GM21825 (cell line): ENCODE measurements around the gene SAYSD1.
A peak's percentile ranks its signal among the peaks of the same experiment; 100 is the strongest.
"Not testable (repeated sequence)": the region's sequence is repeated elsewhere in the genome, so short reads cannot be mapped to it uniquely, and the experiment has no call there.

Experiments
- ATAC-seq: cut with Tn5 transposase; IDR thresholded peaks from one replicate; pipeline ENCODE4 v1.9.1; 2021; ENCODE audit warnings: mild to moderate bottlenecking, moderate library complexity; ENCODE audit not compliant: unreplicated experiment

The SAYSD1 gene, protein sequence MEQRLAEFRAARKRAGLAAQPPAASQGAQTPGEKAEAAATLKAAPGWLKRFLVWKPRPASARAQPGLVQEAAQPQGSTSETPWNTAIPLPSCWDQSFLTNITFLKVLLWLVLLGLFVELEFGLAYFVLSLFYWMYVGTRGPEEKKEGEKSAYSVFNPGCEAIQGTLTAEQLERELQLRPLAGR

DNA sequence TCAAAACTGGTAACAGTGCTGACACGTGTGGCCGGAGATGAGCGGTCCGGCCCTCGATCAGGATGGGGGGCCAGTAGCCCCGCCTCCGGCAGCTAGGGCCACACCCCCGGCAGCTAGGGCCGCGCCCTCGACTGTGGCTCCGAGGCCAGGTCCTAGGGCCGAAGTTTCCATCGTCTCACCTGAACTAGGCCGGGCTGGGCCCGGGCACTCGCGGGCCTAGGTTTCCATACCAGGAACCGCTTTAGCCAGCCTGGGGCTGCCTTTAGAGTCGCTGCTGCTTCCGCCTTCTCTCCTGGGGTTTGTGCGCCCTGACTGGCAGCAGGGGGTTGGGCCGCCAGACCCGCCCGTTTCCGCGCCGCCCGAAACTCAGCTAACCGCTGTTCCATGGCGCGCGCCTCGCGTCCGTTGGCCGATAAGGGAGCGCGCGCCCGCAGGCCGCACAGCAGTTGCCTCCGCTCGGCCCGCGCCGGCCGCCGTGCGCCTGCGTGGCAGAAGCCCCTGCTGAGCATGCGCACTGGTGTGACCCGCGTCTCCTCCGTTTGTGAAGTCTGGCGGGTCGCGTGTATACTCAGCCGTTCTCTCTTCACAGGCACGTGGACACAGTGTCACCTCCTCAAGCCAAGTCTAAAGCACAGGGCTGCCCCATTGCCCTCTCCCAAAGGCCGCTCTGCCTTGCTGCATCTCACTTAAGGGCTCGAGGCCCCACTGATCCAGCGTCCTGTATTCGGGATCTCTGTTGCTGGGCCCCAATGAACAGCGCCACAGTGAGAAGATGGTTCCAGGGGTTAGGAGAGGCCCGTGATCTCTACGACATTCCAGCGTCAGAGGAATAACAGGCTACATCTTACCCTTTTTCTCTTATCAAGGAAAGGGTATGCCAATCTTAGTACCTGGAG lies at the start of gene SAYSD1:
TSS of gene SAYSD1 (minus strand) at position 483 of the 896 bp plus-strand sequence. CDS start at position 386, 97 bp downstream.
- peak; percentile 92 for ATAC-seq

DNA sequence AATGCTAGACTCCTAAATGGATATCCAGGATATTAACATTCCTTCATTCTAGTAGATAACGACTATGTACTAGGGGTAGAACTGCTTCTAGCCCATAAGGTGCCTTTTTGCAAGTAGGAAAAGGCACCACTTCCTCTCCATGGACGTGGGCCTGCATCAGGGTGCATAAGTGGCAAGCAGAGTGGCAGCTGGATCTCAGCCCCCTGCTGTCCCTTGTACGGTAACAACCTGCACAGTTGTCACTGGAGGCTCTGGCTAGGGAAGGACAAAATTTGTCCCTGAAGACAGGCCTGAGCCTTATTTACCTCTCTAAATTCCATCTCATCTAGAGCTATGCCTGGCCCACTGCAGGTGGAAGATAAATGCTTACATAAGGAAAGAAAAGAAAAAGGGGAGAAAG lies 42.5 kb upstream of the SAYSD1 start:
- no peak for ATAC-seq

GRCh38 chr6:39156801-39157200 lies 41.8 kb upstream of the SAYSD1 start:
- ATAC-seq, result no peak

DNA sequence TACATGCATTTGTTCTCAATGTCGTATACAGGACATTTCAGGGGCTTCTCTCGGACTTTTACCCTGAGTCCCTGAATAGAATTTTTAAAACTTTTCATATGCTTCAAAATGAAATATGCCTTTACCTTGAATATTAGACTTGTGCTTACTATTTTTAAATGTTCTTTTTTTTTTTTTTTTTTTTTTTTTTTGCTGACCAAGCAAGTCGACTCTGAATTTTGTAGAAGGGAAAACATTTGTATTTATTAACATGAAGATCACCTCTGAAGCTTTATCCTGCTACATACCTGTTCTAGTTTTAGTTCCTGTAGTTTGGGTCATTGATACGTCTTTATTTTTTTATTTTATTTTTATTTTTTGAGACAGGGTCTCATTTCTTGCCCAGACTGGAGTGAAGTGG lies 39.7 kb upstream of the SAYSD1 start:
- ATAC-seq, result no peak

GRCh38 chr6:39153766-39154397 lies 38.9 kb upstream of the SAYSD1 start:
- ATAC-seq, result no peak

DNA sequence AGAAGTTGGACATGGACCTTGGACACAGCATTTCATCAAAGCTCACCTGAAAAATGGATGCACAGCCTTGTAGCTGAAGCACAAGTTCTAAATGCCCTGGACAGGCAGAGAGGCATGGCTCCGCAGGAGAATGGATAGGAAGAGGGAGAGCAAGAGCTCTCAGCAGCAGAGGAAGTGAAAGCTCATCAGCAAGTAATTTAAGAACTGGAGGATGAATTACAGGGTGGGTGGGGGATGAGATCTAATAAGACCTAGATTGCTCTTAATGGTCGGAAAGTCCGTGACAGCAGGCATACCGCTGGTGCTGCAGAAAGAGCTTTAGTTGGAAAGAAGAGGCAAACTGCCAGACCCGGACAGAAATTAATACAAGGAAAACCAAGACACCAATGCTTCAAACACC lies 37.3 kb upstream of the SAYSD1 start:
- no peak for ATAC-seq

- no peak for ATAC-seq
These were observed 36.2 kb upstream of the SAYSD1 start for GRCh38 chr6:39151211-39151610.

- no peak for ATAC-seq
These were observed 29.6 kb upstream of the SAYSD1 start for GRCh38 chr6:39144481-39145173.

DNA sequence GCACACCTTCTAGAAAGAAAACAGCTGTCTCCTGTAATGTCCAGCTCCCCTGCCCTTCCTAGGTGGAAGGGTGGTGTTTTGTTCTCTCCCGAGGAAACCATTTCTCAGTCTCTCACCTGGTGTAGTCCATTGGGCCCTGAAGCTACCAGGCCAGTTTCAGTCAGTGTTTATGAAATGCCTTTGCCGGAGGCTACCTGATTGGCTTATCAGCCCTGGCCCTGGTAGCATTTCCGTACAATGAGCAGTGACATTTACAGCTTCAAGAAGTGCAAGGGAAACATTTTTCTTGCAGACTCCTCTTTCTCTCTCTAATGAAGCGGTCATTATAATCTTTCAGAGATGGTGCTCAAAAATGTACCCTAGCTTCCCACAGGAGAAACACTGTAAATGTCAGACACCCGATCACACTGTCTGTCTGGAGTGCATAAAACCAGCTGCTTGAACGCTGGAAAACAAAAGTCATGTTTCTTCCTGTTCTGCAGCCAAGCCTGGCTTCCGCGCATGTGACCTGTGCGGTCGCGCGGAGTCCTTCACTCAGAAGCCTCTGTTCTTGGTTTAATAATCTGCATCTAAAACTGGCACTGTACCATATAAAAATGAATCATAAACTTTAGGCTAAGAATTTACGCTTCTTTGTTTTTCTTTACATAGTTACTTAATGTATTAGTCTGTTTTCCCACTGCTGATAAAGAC lies 28.4 kb upstream of the SAYSD1 start:
- ATAC-seq, result no peak

DNA sequence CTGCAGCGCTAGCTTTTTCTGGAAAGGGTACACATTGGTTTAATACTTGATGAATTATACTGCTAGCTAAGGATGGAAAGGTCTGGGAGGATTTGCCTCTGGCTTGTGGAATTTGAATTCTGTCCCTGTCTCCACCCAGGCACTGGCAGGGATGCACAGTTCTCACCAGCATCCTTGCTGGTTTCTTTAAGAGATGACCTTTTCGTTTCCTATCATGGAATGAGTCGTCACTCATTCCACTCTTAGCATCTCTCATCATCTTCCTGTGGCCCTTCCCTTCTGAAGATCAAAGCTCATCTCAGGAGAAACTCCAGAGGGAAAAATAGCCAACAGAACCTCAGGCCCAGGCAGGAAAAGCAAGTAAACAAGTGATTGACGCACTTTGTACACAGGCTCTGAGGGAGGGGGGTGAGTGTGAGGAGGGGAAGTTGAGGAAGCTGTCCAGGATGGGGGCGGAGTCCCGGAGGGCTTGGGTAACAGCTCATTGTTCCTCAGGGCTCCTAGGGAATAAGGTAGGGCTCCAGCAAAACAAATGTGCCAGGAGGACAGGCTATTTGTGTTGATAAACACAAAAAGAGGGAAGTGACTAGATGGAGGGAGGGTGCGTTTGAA lies 25.7 kb upstream of the SAYSD1 start:
- no peak for ATAC-seq

DNA sequence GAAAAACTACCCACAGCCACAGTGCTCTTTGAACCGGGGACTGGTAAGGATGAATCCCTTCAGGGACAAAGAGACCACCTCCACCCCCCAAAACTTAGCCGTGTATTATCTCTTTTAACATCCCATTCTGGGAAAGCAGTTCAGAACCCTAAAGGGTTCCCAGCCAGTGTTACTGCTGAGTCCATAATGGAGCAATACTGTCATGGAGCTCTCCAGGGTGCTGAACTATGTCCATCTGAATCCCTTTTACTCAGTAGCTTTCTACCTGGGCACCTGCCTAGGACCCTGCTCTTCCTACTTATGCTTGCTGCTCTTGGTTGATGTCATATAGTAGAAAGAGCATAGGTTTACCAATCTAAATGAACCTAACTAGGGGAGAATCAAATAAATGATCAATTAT lies 22.3 kb upstream of the SAYSD1 start:
- no peak for ATAC-seq

DNA sequence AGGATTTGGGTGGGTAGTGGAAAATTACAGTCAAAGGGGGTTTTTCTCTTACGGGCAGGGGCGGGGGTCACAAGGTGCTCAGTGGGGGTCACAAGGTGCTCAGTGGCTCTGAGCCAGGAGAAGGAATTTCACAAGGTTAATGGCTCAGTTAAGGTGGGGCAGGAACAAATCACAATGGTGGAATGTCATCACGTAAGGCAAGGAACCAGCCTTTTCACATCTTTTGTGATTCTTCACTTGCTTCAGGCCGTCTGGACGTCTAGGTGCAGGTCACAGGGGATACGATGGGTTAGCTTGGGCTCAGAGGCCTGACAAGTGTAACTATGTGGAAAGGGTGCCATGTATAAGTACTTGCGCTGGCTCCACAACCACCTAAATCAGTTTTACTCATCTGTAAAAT lies 21.2 kb upstream of the SAYSD1 start:
- not testable (repeated sequence) for ATAC-seq

- ATAC-seq, result not testable (repeated sequence)
These were observed 19.8 kb upstream of the SAYSD1 start for GRCh38 chr6:39134761-39135160.

GRCh38 chr6:39130691-39131090 lies 15.7 kb upstream of the SAYSD1 start:
- no peak for ATAC-seq

DNA sequence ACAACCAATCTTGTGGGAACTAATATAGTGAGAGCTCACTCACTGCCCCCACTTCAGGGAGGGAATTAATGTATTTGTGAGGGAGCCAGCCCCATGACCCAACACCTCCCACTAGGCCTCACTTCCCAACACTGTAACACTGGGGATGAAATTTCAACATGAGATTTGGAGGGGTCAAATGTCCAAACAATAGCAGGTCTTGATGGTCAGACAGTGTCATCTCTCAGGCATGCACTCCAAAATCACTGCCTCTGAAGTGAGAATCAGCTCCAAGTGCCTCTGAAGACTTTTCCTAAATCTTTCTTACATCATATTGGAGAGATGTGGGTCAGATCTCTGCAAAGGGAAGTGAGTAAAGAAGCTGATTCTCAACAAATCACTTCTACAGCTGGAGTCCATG lies 13.8 kb upstream of the SAYSD1 start:
- ATAC-seq, result no peak

DNA sequence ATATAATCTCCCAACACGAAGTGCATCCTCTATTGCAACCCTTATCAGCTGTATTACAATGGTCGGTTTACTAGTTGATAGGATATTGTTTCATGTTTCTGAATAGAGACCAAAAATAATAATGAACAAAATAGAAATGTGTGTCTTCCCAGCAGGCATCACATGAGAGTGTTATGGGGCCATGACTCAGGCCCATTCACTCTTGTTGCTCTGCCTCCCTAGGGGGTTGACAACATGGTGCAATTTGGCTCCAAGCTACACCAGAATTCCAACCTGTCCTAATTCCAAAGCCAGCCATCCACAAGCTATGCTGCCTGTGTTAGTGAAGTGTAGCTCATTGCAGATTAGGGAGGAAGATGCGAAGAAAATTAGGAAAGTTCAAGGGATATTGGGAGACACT lies 13.1 kb upstream of the SAYSD1 start:
- no peak for ATAC-seq

GRCh38 chr6:39124114-39124513 lies 9.1 kb upstream of the SAYSD1 start:
- no peak for ATAC-seq

- no peak for ATAC-seq
These were observed 3.9 kb upstream of the SAYSD1 start for GRCh38 chr6:39118921-39119320.

- peak; percentile 12 for ATAC-seq
These were observed 640 bp downstream of the SAYSD1 start for GRCh38 chr6:39114388-39114703.

- no peak for ATAC-seq
These were observed 1.2 kb downstream of the SAYSD1 start for GRCh38 chr6:39113788-39114187.
